Neural cell (in vitro differentiated cells): Measurements from ENCODE around the gene TOR4A. TPM values are rescaled to one million over a fixed set of nuclear protein-coding genes. Genes with fewer than 3 reads are reported as not detected.

Source experiments
- H2AFZ ChIP-seq: fragments of 200-600, 300-800 bp; sonication (generic), shearing (Covaris generic); 2 replicates; pipeline ENCODE4 v1.6.0; 2014; ENCODE audit warnings: low read depth, mild to moderate bottlenecking, antibody characterized with exemption, low read length, moderate library complexity
- H3F3A ChIP-seq: fragments of 200-600 bp; shearing (Covaris generic); 2 replicates; pipeline ENCODE4 v1.6.1; 2016; ENCODE audit warnings: mild to moderate bottlenecking, moderate library complexity, mixed read lengths, antibody characterized with exemption, low read length; ENCODE audit not compliant: insufficient read depth, poor library complexity, severe bottlenecking
- H3K27ac ChIP-seq: fragments of 200-600, 300-800 bp; sonication (generic), shearing (Covaris generic); 2 replicates; pipeline ENCODE4 v1.5.1; 2014; ENCODE audit warnings: mild to moderate bottlenecking, low read length, moderate library complexity
- H3K27me3 ChIP-seq: fragments of 300-800, 200-600 bp; sonication (generic), shearing (Covaris generic); 2 replicates; pipeline ENCODE4 v1.6.0; 2014; ENCODE audit warnings: mild to moderate bottlenecking, low read depth, low read length, moderate library complexity; ENCODE audit not compliant: insufficient read depth
- H3K36me3 ChIP-seq: fragments of 300-800, 200-600 bp; sonication (generic), shearing (Covaris generic); 2 replicates; pipeline ENCODE4 v1.5.1; 2014; ENCODE audit warnings: mild to moderate bottlenecking, antibody characterized with exemption, low read length, moderate library complexity; ENCODE audit not compliant: insufficient read depth
- H3K4me2 ChIP-seq: fragments of 300-800, 200-600 bp; sonication (generic), shearing (Covaris generic); 2 replicates; pipeline ENCODE4 v1.6.0; 2014; ENCODE audit warnings: mild to moderate bottlenecking, low read length
- H3K4me3 ChIP-seq: fragments of 300-800, 200-600 bp; sonication (generic), shearing (Covaris generic); 2 replicates; pipeline ENCODE4 v1.5.1; 2014; ENCODE audit warnings: mild to moderate bottlenecking, low read length, moderate library complexity
- H3K79me2 ChIP-seq: fragments of 200-600 bp; shearing (Covaris generic); replicated peaks from 2 replicates; pipeline ENCODE4 v1.6.0; 2014; ENCODE audit warnings: mild to moderate bottlenecking, low read length, moderate library complexity; ENCODE audit not compliant: insufficient read depth
- H3K9ac ChIP-seq: fragments of 300-800, 200-600 bp; sonication (generic), shearing (Covaris generic); 2 replicates; pipeline ENCODE4 v1.6.1; 2016; ENCODE audit warnings: mild to moderate bottlenecking, low read length, mixed read lengths
- H3K9me2 ChIP-seq: fragments of 200-600 bp; shearing (Covaris generic); 2 replicates; pipeline ENCODE4 v1.6.1; 2016; ENCODE audit warnings: mild to moderate bottlenecking, low read length, mixed read lengths; ENCODE audit not compliant: insufficient read depth
- H3K9me3 ChIP-seq: fragments of 200-600, 300-800 bp; sonication (generic), shearing (Covaris generic); 2 replicates; pipeline ENCODE4 v1.6.1; 2016; ENCODE audit warnings: mild to moderate bottlenecking, mixed run types, low read length, moderate library complexity, mixed read lengths
- H4K20me1 ChIP-seq: fragments of 200-600 bp; shearing (Covaris generic); 2 replicates; pipeline ENCODE4 v1.6.1; 2016; ENCODE audit warnings: mild to moderate bottlenecking, mixed run types; ENCODE audit not compliant: insufficient read depth
- CTCF ChIP-seq: fragments of 450-650 bp; IDR thresholded peaks from 2 replicates; pipeline ENCODE4 v1.5.1; 2014; ENCODE audit warnings: antibody characterized with exemption, mild to moderate bottlenecking, moderate library complexity; ENCODE audit not compliant: poor library complexity, severe bottlenecking
- EP300 ChIP-seq: fragments of 450-650 bp; conservative IDR thresholded peaks from 2 replicates; pipeline ENCODE4 v1.6.1; 2014; ENCODE audit warnings: antibody characterized with exemption, mild to moderate bottlenecking, moderate library complexity; ENCODE audit not compliant: poor library complexity, severe bottlenecking
- EZH2 ChIP-seq: fragments of 200-600, 300-800 bp; shearing (Covaris generic), sonication (generic); IDR thresholded peaks from 2 replicates; pipeline ENCODE4 v1.6.1; 2014; ENCODE audit warnings: antibody characterized with exemption, low read length, borderline replicate concordance, mild to moderate bottlenecking; ENCODE audit not compliant: insufficient read depth, poor library complexity, severe bottlenecking
- MXI1 ChIP-seq: fragments of 450-650 bp; conservative IDR thresholded peaks from 2 replicates; pipeline ENCODE4 v1.6.1; 2014; ENCODE audit warnings: antibody characterized with exemption, mild to moderate bottlenecking; ENCODE audit not compliant: poor library complexity, severe bottlenecking
- POLR2AphosphoS5 ChIP-seq: IDR thresholded peaks from 2 replicates; pipeline ENCODE4 v1.6.1; 2012
- RAD21 ChIP-seq: fragments of 450-650 bp; conservative IDR thresholded peaks from 2 replicates; pipeline ENCODE4 v1.6.1; 2014; ENCODE audit warnings: antibody characterized with exemption, mild to moderate bottlenecking, moderate library complexity
- REST ChIP-seq: IDR thresholded peaks from 2 replicates; pipeline ENCODE4 v1.6.1; 2012; ENCODE audit warnings: borderline replicate concordance
- SMC3 ChIP-seq: fragments of 450-650 bp; conservative IDR thresholded peaks from 2 replicates; pipeline ENCODE4 v1.6.1; 2014; ENCODE audit warnings: antibody characterized with exemption, mild to moderate bottlenecking, moderate library complexity; ENCODE audit not compliant: poor library complexity
- TAF1 ChIP-seq: IDR thresholded peaks from 2 replicates; pipeline ENCODE4 v1.6.1; 2012; ENCODE audit warnings: low read depth
- polyA plus RNA-seq: library from polyadenylated mRNA; depleted of rRNA; stranded (reverse); fragments of >200 nt; gene quantifications from 2 replicates; pipeline ENCODE4 v1.2.3, GENCODE V29; 2014

The TOR4A gene
- polyA plus RNA-seq, 1 donor from 2014 or later = 0.50 TPM

- H3F3A ChIP-seq = no peaks in the 10 kb centered on the region
- no peak overlapping the region for H3K4me2 ChIP-seq
- H3K9me3 ChIP-seq = no peaks in the 10 kb centered on the region
- no peak overlapping the region for H3K27ac ChIP-seq
- no peaks in the 10 kb centered on the region for H3K9me2 ChIP-seq
- H3K36me3 ChIP-seq = no peaks in the 10 kb centered on the region
- H4K20me1 ChIP-seq = no peaks in the 10 kb centered on the region
- H3K79me2 ChIP-seq = no peaks in the 10 kb centered on the region
- no peaks in the 10 kb centered on the region for H3K27me3 ChIP-seq
- H2AFZ ChIP-seq = no peak overlapping the region
- no peak overlapping the region for H3K9ac ChIP-seq
- TF ChIP-seq MXI1 (no peak), SMC3 (no peak), CTCF (no peak), EP300 (no peak), POLR2AphosphoS5 (no peak), RAD21 (no peak), EZH2 (no peak), REST (no peak), TAF1 (no peak)
- no peak overlapping the region for H3K4me3 ChIP-seq
These were observed 41.6 kb downstream of the TOR4A start for GRCh38 chr9:137319011-137319738.

DNA sequence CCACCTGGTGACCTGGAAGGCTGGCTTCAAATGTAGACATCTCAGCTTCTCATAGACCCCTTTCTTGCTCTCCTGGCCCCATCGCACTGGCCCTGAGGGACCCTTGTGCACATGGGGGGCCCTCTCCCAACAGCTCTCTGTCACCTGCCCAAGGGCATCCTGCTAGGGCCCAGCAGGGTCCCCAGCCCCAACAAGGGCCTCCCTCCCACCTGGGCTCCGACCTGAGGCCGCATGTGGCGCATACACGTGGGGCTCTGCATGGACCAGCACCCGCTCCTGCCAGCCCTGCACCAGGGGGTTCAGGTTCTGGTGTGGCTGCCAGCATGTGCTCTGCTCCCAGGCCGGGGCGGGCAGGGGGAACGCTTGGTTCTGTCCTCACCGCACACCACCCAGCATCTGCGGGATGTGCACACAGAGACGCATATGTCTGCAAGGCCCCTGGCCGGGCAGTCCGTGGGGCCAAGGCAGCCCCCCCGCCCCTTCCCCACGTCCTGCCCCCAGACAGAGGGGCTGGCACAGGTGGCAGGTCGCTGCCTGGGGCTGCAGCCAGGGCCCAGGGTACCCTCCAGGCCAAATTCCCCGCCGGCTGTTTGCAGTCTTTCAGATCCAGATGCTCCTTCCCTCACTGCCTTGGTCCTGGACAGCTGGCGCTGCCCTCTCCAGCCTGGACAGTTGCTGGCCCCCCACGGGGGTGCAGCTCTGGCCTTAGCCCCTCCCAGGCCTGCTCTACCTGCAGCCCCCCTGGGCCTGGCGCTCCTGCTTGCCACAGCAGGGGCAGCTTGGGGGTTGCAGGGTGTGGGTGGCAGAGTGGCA is 42.4 kb downstream of the TOR4A start:
- H3K4me2 ChIP-seq = no peak overlapping the region
- H3K79me2 ChIP-seq = no peaks in the 10 kb centered on the region
- H3K36me3 ChIP-seq = no peaks in the 10 kb centered on the region
- H3K9me2 ChIP-seq = no peaks in the 10 kb centered on the region
- H4K20me1 ChIP-seq = no peaks in the 10 kb centered on the region
- no peak overlapping the region for H3K9ac ChIP-seq
- TF ChIP-seq TAF1 = no peak
- no peak for TF ChIP-seq POLR2AphosphoS5
- TF ChIP-seq CTCF = no peak
- TF ChIP-seq EZH2 = no peak
- no peak for TF ChIP-seq RAD21
- TF ChIP-seq EP300 = no peak
- no peak for TF ChIP-seq REST
- no peaks in the 10 kb centered on the region for H3F3A ChIP-seq
- no peak overlapping the region for H3K27ac ChIP-seq
- no peak overlapping the region for H3K4me3 ChIP-seq
- H3K27me3 ChIP-seq = no peaks in the 10 kb centered on the region
- H2AFZ ChIP-seq = no peak overlapping the region
- no peaks in the 10 kb centered on the region for H3K9me3 ChIP-seq
